Measurements from ENCODE around the gene STAP2. TPM values are rescaled to one million over a fixed set of nuclear protein-coding genes. Genes with fewer than 3 reads are reported as not detected.

The STAP2 gene, protein sequence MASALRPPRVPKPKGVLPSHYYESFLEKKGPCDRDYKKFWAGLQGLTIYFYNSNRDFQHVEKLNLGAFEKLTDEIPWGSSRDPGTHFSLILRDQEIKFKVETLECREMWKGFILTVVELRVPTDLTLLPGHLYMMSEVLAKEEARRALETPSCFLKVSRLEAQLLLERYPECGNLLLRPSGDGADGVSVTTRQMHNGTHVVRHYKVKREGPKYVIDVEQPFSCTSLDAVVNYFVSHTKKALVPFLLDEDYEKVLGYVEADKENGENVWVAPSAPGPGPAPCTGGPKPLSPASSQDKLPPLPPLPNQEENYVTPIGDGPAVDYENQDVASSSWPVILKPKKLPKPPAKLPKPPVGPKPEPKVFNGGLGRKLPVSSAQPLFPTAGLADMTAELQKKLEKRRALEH
- polyA plus RNA-seq (ENCODE audit: insufficient read length): 23.3 TPM
- long read RNA-seq, donor 1, transcript STAP2-201 (13 exons, 1,426 nt): major isoform, 5 of 7 reads
- long read RNA-seq, donor 1, partial matches to known transcripts: 0 of 7 reads
- long read RNA-seq, donor 1, other reads (novel, unspliced or antisense): 0 of 7 reads
- long read RNA-seq, donor 2, transcript STAP2-201 (13 exons, 1,426 nt): major isoform, 8 of 9 reads
- long read RNA-seq, donor 2, partial matches to known transcripts: 0 of 9 reads
- long read RNA-seq, donor 2, other reads (novel, unspliced or antisense): 0 of 9 reads
- long read RNA-seq, donor 3, partial matches to known transcripts: 0 of 4 reads
- long read RNA-seq, donor 3, other reads (novel, unspliced or antisense): 0 of 4 reads
- long read RNA-seq, donor 4, partial matches to known transcripts: 0 of 2 reads
- long read RNA-seq, donor 4, other reads (novel, unspliced or antisense): 0 of 2 reads
- long read RNA-seq, donor 5, transcript STAP2-201 (13 exons, 1,426 nt): major isoform, 10 of 29 reads
- long read RNA-seq, donor 5, partial matches to known transcripts: 17 of 29 reads
- long read RNA-seq, donor 5, other reads (novel, unspliced or antisense): 0 of 29 reads
- long read RNA-seq, donor 6, partial matches to known transcripts: 0 of 1 reads
- long read RNA-seq, donor 6, other reads (novel, unspliced or antisense): 0 of 1 reads
- long read RNA-seq, donor 7, transcript STAP2-201 (13 exons, 1,426 nt): major isoform, 8 of 16 reads
- long read RNA-seq, donor 7, partial matches to known transcripts: 6 of 16 reads
- long read RNA-seq, donor 7, other reads (novel, unspliced or antisense): 0 of 16 reads
- long read RNA-seq, donor 8, partial matches to known transcripts: 0 of 2 reads
- long read RNA-seq, donor 8, other reads (novel, unspliced or antisense): 0 of 2 reads

DNA sequence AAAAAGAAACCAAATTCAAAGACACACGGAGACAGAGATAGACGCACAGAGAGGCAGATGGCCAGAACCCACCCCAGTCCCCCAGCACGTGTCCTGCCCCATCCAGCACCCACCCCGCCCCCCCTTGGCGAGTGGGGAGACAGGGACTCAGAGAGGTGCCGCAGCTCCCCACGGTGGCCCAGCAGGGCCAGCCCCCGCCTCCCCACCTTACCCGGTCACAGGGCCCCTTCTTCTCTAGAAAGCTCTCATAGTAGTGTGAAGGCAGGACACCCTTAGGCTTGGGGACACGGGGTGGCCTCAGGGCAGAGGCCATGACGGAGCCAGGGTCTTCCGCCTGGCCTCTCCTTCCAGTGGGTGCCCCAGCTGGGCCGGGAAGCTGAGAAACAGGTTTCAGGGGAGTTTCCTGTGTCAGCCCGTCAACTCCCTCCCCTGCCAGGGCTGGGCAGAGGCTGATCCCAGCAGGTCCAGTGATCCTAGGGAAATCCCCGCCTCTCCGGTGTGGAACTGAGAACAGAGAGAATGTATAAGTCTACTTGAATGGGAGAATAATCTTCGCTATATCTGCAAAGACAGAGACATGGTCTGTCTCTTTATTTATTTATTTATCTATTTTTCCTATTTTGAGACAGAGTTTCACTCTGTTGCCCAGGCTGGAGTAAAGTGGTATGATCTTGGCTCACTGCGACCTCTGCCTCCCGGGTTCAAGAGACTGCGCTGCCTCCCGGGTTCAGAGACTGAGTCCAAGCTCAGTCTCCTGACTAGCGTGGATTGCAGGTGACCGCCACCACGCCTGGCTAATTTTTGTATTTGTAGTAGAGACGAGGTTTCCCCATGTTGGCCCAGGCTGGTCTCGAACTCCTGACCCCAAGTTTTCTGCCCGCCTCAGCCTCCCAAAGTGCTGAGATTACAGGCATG is at the start of gene STAP2:
Gene STAP2 (minus strand): TSS at position 387 of the 915 bp plus-strand sequence. CDS start 74 bp downstream, at position 313.
- no peak for DNase-seq

DNA sequence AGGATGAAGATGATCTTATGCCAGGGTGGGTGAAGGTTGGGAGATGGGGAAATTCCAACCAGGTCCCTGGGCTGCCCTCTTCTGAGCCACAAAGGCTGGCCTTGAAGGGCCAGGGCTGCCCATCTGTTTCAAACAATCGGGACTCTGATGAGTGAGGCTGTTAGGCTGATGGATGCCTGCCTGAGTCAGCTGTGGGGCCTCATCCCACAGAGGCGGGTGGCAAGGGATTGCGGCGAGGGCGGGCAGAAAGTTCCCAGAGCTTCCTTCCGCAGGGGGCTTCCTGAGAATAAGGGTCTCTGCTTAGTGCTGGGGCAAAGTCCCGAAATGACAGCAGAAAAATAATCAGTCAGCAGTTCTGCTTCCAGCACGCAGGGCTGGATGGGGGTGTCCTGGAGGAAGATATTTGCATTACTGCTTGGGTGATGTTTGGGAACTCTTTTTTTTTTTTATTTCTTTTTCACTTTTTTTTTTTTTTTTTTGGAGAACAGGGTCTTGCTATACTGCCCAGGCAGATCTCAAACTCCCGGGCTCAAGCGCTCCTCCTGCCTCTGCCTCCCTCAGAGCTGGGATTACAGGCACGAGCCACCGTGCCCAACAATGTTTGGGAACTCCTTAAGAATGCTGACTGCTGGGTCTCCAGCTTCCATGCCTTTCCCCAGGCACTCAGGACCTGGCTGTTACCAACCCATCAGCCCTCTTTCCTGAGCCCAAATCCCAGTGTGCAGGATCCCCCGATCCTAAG is 47.6 kb upstream of the STAP2 start:
- DNase-seq: no peak

DNA sequence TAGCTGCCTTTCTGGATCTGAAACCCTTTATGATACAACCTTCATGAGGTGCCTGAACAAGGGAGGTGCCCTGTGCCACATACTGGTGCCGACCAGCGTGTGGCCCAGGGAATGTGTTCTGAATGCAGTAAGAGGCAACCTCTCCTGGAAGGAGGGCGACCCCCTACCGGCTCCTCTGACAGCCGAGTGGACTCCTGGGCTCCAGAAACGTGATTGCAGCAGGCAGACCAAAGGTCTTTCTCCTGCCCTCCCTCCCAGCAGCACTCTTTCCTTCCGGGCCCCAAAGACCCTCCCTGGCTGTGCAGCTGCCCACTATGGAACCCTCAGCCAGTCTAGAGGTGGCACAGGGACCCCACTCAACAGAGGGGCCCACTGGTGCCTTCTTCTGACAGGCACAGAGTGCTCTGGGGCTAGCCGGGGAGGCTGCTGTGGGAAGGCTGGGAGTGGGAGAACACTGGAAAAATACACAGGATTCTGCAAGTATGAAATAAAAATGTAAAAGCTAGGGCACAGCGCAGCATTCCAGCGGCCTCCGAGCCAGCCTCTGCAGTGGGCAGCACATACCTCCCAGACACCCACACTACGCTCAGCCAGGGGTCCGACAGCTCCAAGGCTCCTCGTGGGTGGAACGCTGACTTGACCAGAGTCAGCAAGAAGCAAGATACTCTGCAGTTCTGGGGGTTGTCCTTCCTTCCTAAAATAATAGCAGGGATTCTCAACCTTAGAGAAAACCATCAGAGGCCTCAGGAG is 46.8 kb upstream of the STAP2 start:
- DNase-seq: no peak

DNA sequence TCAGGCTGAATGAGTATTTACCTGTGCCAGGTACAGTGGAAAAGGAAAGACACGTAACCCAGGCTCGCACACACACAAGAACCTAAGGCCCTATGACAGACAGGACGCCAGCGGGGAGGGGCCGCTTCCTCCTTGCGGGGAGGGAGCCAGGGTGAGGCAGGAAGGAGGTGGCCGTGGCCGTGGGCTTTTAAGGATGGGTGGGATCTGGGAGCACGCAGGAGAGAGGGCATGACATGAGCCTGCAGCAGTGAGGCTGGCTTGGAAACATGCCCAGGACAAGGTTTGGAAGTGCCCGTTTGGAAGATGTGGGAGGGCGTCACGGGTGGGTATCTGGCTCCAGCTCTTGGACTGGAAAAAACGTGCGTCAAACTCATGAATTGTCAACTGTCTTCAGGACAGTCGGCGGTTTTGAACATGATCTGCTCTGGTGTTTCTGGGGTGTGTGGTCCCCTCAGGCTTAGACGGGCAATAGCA is 41.7 kb upstream of the STAP2 start:
- DNase-seq: no peak

DNA sequence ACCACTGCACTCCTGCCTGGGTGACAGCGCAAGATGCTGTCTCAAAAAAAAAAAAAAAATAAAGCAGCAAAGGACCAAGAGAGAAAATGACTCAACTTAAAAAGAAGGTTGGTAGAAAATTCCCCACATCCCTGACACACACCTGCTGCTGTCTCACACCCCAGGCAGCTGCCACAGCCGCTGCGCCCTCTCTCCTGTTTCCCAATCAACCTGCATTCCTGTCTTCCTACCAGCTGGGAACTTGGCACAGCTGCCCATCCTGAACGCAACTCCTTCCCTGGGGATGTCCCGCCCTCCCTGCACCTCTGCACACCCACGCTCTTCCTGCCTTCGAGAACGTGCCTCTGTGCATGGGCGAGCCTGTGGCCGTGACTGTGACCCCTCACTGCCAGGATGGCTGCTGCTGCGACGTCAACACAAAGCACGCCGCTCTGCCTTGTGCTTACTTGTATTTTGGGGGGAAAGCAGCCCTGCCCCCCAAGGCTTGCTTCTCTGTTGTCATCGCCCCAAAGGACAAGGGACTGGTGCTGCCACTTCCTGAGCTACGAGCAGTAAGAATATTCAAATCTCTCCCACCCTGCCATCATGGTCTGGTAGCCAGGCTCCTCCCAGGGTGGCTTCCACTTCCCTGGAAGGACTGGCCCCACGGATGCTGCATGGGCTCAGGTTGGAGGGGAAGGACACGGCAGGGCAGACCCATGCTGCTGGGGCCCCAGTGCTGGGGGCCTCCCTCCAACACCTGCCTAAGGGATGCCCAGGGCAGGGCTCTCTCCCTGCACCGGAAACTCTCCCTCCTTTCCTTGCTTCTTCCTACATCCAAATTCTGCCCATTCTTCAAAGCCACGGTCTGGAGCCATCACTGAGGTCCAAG is 41.0 kb upstream of the STAP2 start:
- DNase-seq: no peak

DNA sequence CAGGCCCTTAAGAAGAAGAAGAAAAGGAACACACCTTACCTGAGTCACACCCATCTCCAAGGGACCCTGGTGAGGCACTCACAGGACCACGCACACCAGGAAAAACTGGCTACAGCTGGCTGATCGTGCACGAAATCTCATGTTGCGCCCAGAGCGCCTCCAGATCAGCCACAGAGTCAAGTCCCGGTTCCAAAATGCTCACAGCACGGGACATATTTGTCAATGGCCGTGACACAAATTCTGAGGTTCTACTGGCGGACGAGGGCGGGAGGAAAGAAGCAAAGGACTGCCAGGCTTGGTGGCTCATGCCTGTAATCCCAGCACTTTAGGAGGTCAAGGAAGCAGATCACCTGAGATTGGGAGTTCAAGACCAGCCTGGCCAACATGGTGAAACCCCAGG is 40.3 kb upstream of the STAP2 start:
- DNase-seq: no peak

DNA sequence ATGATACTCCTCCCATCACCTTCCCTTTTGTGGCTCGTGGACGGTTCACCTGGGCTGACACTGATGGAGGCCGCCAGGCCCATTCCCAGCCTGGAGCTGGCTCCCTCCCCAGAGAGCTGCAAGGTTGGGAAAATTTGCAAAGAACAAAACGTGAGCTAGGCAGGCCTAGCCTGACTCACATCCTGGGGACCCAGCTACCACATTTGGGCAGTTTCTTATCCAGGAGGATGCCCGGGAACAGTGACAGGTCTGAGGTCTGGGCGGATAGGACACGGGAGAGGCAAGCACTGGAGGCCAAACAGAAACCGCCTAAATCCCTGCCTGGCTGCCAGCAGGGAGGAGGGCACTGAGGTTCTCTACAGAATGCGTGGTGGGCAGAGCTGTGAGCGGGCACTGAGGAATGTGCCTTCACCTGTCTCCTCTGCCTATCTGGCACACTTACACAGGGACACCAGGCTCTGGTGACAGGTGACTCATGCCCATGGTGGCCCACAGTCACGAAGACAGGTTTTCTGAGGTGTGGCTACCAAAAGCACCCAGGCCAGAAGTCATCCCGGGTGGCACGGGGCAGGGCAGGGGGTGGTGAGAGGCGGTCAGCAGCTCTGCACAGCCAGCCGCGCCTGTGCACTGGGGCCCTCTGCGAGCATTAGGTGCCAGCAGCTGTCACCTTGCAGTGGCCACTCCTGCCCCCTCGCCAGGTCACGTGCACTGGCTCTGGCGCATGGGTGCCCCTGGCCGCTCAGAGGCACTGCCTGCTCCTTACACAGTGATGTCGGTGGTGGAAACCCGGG is 38.6 kb upstream of the STAP2 start:
- DNase-seq: no peak

DNA sequence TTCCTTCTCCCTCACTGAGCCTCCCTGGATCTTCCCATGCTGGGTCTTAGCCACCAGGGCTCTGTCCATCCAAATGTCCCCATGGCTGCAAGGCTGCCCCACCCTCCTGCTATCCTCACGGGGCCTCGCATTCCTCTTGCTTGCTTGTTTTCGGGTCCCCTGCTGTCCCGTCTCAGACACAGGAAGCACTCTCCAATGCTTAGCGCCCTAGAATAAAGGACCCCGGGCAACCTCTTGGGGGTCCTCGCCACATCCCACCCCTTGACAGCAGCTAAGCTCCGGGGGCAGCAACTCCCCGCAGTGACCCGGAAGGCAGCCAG is 38.0 kb upstream of the STAP2 start:
- no peak for DNase-seq

DNA sequence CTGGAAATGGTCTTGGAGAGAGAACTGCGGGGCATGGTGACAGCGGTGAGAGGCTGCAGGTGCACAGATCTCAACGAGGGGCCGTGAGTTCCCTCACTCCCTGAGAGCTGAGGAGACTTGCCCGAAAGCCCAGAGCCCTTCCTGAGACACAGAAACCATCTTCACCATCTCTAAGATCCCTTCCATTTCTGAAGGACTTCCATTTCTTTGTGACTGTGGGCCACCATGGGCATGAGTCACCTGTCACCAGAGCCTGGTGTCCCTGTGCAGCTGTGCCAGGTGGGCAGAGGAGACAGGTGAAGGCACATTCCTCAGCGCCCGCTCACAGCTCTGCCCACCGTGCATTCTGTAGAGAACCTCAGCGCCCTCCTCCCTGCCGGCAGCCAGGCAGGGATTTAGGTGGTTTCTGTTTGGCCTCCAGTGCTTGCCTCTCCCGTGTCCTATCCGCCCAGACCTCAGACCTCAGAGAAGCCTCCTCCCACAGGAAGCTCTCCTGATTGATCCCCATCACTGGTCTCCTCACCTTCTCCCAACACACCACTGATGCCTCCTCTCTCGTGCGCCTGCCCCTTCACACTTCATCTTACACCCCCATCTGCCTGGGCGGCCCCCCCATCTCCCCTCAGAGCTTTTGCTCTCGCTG is 37.5 kb upstream of the STAP2 start:
- no peak for DNase-seq

DNA sequence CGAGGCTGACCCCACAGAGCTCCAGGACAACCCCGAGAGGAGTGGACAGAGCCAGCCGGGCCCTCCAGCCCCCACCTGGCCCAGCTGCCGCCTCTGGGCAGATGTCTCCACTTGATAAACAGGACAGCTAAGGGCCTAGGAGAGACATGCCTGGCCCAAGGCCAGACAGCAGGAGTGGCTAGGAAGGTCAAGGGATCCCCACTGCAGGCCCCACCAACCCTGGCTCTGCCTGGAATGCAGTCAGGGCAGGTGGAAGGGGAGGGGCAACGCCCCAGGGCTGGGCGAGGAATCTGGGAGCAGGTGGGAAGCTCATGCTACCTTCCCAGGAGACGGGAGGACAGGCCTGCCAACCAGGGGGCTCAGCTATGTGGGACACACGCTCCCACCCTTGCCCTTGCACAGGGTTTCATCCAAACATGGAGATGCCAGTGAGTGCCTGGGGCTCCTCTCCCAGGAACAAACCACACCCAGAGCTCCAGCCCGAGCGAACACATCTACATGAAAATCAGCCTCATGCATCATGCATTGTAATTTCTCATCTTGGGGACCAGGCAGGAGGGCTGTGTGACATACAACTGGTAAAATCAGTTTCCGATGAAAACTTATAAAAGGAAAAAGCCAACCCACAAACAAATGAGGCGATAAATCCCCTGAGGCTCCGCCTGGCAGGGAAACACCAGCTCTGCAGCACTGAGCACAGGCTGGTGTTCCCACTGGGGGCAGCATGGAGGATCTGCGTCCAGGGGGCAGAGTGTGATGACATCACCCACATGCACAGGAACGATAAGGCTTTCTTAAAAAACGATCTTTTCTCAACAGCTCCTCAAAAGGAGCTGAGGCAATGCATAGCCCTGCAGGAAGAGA is 36.8 kb upstream of the STAP2 start:
- DNase-seq: no peak

DNA sequence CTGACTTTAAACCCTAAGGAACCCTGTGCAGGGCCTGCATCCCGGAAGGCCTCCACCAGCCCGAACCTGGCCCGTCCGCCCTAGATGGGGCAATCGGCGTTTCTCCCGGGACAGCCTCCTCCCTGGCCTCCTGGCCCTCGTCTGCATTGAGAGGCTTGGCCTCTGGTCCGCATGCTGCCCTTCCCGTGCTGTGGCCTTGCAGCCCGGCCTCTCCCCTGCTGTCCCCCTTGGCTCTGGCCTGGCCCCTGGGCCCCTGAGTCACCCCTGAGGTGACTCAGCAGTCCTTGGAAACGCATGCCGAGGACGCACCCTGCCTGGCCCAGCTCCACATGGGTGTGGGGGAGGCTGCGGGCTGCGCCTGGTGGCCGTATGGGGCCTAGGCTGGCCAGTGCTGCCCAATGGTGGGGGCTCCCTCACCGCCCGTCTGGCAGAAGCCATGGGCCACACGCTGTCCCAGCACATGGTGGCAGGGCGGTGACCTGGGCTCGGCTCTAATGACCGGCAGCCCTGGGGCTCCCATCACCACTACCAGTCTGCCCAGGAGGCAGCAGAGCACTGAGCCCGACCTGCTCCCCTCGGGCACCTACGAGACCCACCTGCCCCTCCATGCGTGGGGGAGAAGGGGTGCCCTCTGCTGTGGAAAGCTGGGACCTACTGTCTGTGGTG is 36.0 kb upstream of the STAP2 start:
- DNase-seq: no peak

DNA sequence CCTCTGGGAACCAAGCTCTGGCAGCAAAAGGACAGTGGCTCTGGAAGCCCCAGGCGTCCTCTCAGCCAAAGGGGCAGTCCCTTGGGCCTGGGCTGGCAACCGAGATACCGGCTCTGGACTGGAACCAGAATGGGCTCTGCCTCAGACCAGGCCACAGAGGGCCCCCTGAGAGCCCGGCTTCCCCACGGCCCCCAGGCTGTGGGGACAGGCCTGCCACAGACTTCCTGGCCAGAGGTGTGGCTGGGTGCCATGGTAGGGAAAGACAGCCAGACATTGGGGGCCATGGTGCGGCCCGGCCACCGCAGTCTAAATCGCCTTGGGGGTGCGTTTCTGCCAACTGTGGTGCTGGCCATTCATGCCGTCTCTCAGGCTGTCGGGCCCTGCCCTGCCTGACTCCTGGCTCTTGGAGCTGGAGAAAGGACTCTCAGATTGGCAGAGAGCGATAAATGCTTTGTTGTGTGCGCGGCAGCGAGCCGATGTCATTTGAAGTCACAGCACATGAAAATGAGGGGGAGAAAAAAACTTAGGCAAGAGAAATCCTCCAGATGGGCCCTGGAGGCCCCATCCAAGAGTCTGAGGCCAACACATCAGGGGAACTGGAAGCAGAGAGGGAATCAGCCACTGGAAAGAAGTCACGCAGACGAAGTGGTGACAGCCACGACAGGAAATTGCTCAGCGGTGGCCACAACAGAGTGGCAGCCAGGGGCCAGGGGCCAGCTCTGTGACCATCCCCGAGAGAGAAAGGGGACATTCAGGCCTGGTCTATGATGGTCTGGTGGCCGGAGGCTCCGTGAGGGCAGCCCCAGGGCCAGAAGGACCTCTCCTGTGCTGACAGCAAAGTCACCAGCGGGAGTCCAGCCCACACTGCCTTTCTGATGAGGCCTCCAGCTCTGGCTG is 35.2 kb upstream of the STAP2 start:
- DNase-seq: no peak

DNA sequence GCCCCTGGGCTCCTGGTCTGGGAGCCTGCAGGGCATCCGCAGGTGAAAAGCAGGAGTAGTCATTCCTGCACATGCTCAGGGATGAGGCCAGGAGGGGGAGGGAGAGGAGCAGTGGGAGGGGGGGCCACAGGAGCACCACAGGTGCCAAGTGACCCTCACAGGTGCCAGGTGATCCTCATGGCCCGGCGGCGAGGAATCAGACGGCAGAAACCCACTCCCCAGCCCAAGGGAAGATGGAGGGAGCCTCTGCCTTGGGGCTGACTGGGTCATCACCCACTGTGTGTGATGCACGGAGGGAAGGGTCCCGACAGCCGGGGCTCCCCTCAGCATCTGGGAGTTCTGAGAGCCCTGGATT is 34.4 kb upstream of the STAP2 start:
- DNase-seq: no peak

DNA sequence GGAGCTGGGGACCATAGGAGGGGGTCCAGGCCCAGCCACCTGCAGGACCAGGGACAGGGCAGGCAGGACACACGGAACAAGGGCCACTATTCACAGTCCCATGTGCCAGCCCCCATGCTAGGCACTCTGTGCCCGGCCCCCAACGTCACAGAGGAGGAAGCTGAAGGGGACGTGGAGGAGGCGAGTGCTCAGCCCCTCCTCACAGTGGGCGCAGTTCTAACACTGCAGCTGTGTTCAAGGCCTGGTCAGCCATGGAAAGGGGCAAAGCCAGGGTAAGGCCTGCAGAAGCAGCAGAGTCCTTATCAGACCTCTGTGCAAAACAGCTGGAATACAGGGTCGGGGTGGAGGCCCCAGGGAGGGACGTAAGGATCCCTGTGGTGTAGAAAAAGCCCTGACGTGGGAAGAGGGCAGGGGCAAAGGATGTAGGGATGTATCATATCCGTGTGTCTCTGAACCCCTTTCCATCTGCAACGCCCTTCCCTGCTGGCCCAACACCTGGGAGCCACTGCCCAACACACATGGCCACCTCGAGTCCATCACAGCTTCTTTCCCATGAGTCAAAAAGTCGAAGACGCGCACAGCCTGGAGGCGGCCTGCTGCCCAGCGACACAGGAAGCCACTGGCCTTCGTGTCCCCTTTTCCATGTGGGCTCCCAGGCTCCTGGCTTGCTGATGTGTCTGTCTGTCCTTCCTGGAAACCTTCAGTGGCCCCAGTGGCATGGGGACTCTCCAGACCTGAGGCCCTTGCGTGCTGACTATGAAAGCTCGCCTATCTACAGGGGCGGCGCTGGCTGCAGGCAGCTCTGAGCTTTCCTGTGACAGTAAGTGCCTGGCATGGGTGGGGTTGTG is 33.8 kb upstream of the STAP2 start:
- DNase-seq: no peak

Measured in left kidney (tissue), 8 donors.